Gastrocnemius medialis (tissue), 4 donors: Measurements from ENCODE around the gene ATP10B. TPM values are rescaled to one million over a fixed set of nuclear protein-coding genes. Genes with fewer than 3 reads are reported as not detected.
"Not testable (repeated sequence)": the region's sequence is repeated elsewhere in the genome, so short reads cannot be mapped to it uniquely, and the experiment has no call there.

ENCODE experiments used
- ATAC-seq, 2 donors: fragments of 150-250 bp; one replicate each; pipeline ENCODE4 v1.9.1; 2016
- DNase-seq, 2 donors: peaks; one replicate each; pipeline ENCODE4 v3.0.0-alpha.2; 2019
- H3K27ac ChIP-seq, 4 donors: fragments of 200-600 bp; sonication (generic); 1 replicate in 1 of 4; 2 replicates in 3 of 4; pipeline ENCODE4 v1.5.1; 2016 to 2018; ENCODE audit warnings: mild to moderate bottlenecking in 2 of 4, moderate library complexity in 1 of 4
- H3K27me3 ChIP-seq, 3 donors: fragments of 200-600 bp; sonication (generic) in 2 of 3; 1 replicate in 1 of 3; 2 replicates in 2 of 3; pipeline versions ENCODE4 v1.5.1 to v1.6.0; 2016 to 2019; ENCODE audit warnings: mild to moderate bottlenecking in 1 of 3, moderate library complexity in 1 of 3
- H3K36me3 ChIP-seq, 2 donors: fragments of 200-600 bp; sonication (generic) in 1 of 2; one replicate each; pipeline ENCODE4 v1.5.1; 2017 to 2018
- H3K4me1 ChIP-seq, 2 donors: fragments of 200-600 bp; sonication (generic) in 1 of 2; one replicate each; pipeline ENCODE4 v1.5.1; 2016 to 2017; ENCODE audit warnings: mild to moderate bottlenecking in 2 of 2
- H3K4me3 ChIP-seq, 4 donors: fragments of 200-600 bp; sonication (generic) in 3 of 4; 1 replicate in 1 of 4; 2 replicates in 3 of 4; pipeline ENCODE4 v1.5.1; 2016 to 2019; ENCODE audit warnings: mild to moderate bottlenecking in 2 of 4
- H3K9me3 ChIP-seq, 3 donors: fragments of 200-600 bp; sonication (generic) in 2 of 3; 1 replicate in 1 of 3; 2 replicates in 2 of 3; pipeline ENCODE4 v1.5.1; 2016 to 2019
- POLR2A ChIP-seq, 2 donors: fragments of 450-650 bp; IDR thresholded peaks; one replicate each; pipeline ENCODE4 v1.6.1; 2017; ENCODE audit warnings: antibody characterized with exemption in 2 of 2, mild to moderate bottlenecking in 2 of 2, moderate library complexity in 2 of 2
- in situ Hi-C, 4 donors: fragments of 200-750 bp; cut with MboI; loops; one replicate each; pipeline versions ENCODE4 v1.15.0 to v1.8.0; 2017; ENCODE audit warnings: low sequenced_read_pairs in 4 of 4
- intact Hi-C: fragments of 100-400 bp; cut with DNase I; formaldehyde crosslinking; loops from one replicate; pipeline ENCODE4 v1.15.1; 2023; ENCODE audit warnings: low total_unique reads
- total RNA-seq, 4 donors: library from RNA; depleted of rRNA; stranded (reverse); fragments of >200 nt; gene quantifications; one replicate each; pipeline versions ENCODE4 v1.1.0 to v1.2.3, GENCODE V29; 2016
- TF ChIP-seq, protein P1 (sequence below), 5 experiments: fragments of 450-650 bp in 3 of 5; fragments of 200-600 bp in 2 of 5; sonication (generic) in 2 of 5; IDR thresholded peaks in 4 of 5; conservative IDR thresholded peaks in 1 of 5; 1 replicate in 4 of 5; 2 replicates in 1 of 5; pipeline ENCODE4 v1.5.1; 2016 to 2019; ENCODE audit warnings: antibody characterized with exemption in 5 of 5, mild to moderate bottlenecking in 3 of 5, moderate library complexity in 3 of 5

The ATP10B gene, protein sequence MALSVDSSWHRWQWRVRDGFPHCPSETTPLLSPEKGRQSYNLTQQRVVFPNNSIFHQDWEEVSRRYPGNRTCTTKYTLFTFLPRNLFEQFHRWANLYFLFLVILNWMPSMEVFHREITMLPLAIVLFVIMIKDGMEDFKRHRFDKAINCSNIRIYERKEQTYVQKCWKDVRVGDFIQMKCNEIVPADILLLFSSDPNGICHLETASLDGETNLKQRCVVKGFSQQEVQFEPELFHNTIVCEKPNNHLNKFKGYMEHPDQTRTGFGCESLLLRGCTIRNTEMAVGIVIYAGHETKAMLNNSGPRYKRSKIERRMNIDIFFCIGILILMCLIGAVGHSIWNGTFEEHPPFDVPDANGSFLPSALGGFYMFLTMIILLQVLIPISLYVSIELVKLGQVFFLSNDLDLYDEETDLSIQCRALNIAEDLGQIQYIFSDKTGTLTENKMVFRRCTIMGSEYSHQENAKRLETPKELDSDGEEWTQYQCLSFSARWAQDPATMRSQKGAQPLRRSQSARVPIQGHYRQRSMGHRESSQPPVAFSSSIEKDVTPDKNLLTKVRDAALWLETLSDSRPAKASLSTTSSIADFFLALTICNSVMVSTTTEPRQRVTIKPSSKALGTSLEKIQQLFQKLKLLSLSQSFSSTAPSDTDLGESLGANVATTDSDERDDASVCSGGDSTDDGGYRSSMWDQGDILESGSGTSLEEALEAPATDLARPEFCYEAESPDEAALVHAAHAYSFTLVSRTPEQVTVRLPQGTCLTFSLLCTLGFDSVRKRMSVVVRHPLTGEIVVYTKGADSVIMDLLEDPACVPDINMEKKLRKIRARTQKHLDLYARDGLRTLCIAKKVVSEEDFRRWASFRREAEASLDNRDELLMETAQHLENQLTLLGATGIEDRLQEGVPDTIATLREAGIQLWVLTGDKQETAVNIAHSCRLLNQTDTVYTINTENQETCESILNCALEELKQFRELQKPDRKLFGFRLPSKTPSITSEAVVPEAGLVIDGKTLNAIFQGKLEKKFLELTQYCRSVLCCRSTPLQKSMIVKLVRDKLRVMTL (N-terminal part only)
- under 1 TPM in 1 of 4 donors, not detected in 3; 0.63 TPM for total RNA-seq

DNA sequence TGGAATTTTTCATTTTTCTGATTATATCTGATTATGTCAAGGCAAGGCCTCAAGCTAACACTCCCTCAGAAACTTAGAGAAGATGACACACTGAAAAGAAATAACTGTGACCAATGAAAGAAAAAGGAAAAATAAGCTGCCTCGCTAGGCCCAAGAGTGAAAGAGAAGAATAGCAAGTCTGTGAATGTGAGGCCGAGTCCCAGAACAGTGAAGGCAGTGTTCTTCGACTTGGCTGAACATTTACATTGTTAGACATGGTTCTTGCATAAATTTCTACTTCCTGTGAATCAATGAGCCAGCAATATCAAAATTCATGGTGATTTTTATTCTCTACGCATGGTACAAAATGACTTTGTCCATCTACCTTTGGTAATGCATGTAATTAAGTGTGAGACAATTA, at the start of gene ATP10B:
ATP10B (minus strand) TSS at position 163 of the 400 bp plus-strand sequence. CDS start 164,137 bp downstream, outside the sequence.
- H3K27me3 ChIP-seq: no peaks in the 10 kb centered on the region
- no peak for TF ChIP-seq POLR2A (IDR thresholded peaks at IDR 0.05)
- in situ Hi-C loops (no loop called here), intact Hi-C loops (no loop called here)
- ATAC-seq (no peak), DNase-seq (no peak)
- no peak within 1 kb of the TSS for H3K27ac ChIP-seq
- no peaks in the 10 kb centered on the region for H3K9me3 ChIP-seq
- no peak within 1 kb of the TSS for H3K4me3 ChIP-seq
- no peaks in the 10 kb centered on the region for H3K4me1 ChIP-seq
- H3K36me3 ChIP-seq: no peaks in the 10 kb centered on the region

DNA sequence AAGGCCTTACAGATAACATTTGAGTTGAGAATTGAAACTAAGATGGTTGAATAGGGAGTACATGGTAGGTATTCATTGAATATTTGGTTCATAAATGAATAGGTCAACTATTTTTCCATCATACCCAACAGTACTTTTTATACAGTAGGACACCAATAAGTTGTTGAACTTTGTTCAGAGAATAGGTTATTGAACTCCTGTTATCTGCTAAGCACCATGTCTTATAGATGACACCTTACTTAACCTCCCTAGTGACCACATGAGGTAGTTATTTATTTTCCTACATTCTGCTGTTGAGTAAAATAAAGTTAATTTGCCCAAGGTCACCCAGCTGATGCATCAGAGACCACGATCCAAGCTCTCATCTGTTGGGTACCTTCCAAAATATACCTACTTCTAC, 49.6 kb upstream of the ATP10B start:
- Histone ChIP-seq H3K4me3 (no peak overlapping the region), H3K9me3 (no peaks in the 10 kb centered on the region), H3K27ac (no peak overlapping the region), H3K27me3 (no peaks in the 10 kb centered on the region), H3K36me3 (no peaks in the 10 kb centered on the region), H3K4me1 (no peaks in the 10 kb centered on the region)
- TF ChIP-seq POLR2A (IDR thresholded peaks at IDR 0.05): no peak
- TF ChIP-seq, protein P1, sequence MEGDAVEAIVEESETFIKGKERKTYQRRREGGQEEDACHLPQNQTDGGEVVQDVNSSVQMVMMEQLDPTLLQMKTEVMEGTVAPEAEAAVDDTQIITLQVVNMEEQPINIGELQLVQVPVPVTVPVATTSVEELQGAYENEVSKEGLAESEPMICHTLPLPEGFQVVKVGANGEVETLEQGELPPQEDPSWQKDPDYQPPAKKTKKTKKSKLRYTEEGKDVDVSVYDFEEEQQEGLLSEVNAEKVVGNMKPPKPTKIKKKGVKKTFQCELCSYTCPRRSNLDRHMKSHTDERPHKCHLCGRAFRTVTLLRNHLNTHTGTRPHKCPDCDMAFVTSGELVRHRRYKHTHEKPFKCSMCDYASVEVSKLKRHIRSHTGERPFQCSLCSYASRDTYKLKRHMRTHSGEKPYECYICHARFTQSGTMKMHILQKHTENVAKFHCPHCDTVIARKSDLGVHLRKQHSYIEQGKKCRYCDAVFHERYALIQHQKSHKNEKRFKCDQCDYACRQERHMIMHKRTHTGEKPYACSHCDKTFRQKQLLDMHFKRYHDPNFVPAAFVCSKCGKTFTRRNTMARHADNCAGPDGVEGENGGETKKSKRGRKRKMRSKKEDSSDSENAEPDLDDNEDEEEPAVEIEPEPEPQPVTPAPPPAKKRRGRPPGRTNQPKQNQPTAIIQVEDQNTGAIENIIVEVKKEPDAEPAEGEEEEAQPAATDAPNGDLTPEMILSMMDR (IDR thresholded peaks at IDR 0.05 in 4 of 5, conservative IDR thresholded peaks at IDR 0.05 in 1 of 5): no peak
- no peak for ATAC-seq
- DNase-seq: no peak
- in situ Hi-C loops: no loop called here
- intact Hi-C loops: no loop called here

DNA sequence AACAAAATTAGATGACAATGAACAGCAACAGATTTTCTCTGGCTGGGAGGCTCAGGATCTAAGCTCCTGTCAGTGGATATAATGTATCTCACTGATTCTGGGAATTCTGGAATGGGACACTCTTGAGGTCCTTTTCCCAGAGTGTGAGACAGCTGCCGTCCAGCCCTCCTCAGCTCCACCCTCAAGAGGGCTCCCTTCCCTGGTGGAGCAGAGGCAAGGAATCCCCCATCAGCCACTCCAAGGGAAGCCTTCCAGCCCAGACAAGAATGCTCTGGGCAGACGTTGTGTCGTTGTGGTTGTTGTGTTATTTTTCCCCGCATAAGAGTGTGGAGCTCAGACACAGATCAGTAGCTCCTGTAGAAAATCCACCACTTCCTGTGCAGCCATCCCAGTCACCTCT, 47.7 kb upstream of the ATP10B start:
- H3K4me3 ChIP-seq: no peak overlapping the region
- H3K36me3 ChIP-seq: no peaks in the 10 kb centered on the region
- intact Hi-C loops: no loop called here
- in situ Hi-C loops: no loop called here
- no peak overlapping the region for H3K27ac ChIP-seq
- no peaks in the 10 kb centered on the region for H3K9me3 ChIP-seq
- H3K4me1 ChIP-seq: no peaks in the 10 kb centered on the region
- TF ChIP-seq, protein P1 (IDR thresholded peaks at IDR 0.05 in 4 of 5, conservative IDR thresholded peaks at IDR 0.05 in 1 of 5): no peak
- TF ChIP-seq POLR2A (IDR thresholded peaks at IDR 0.05): no peak
- no peaks in the 10 kb centered on the region for H3K27me3 ChIP-seq
- DNase-seq: no peak
- ATAC-seq: no peak

DNA sequence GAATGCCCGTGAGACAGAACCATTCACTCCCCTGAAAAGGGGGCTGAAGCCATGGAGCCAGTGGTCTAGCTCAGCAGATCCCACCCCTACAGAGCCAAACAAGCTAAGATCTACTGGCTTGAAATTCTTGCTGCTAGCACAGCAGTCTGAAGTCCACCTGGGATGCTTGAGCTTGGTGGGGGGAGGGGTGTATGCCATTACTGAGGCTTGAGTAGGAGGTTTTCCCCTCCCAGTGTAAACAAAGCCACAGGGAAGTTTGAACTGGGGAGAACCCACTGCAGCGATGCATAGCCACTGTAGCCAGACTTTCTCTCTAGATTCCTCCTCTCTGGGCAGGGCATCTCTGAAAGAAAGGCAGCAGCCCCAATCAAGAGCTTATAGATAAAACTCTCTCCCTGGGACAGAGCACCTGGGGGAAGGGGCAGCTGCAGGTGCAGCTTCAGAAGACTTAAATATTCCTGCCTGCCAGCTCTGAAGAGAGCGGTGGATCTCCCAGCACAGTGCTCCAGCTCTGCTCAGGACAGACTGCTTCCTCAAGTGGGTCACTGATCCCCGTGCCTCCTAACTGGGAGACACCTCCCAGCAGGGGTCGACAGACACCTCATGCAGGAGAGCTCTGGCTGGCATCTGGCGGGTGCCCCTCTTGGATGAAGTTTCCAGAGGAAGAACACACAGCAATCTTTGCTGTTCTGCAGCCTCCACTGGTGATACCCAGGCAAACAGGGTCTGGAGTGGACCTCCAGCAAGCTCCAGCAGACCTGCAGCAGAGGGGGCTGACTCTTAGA, 41.4 kb upstream of the ATP10B start:
- H3K4me3 ChIP-seq, intact Hi-C loops, ATAC-seq, in situ Hi-C loops, H3K27ac ChIP-seq, H3K9me3 ChIP-seq, DNase-seq, H3K36me3 ChIP-seq, H3K4me1 ChIP-seq, H3K27me3 ChIP-seq: not testable (repeated sequence)

DNA sequence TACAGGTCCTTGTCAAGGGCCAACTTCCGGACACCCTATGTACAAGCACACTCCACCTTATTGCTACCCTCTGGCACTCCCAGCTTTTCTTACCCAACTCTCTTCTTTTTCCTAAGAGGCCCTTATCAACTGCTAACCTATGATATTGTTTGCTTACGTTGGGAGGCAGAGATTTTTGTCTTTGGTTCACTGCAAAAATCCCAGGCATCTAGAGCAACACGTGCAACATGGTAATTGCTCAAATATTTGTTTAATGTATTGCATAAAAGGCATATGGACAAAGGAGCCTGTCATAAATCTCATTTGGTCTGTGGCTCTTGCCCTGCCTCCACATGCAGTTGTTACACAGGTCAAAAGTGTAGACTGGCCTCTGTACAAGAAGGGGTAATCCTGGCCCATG, 35.8 kb upstream of the ATP10B start:
- Histone ChIP-seq H3K9me3 (no peaks in the 10 kb centered on the region), H3K27ac (no peak overlapping the region), H3K27me3 (no peaks in the 10 kb centered on the region), H3K4me3 (no peak overlapping the region), H3K36me3 (no peaks in the 10 kb centered on the region), H3K4me1 (no peaks in the 10 kb centered on the region)
- ATAC-seq (no peak), DNase-seq (no peak)
- intact Hi-C loops (no loop called here), in situ Hi-C loops (no loop called here)
- TF ChIP-seq, protein P1 (IDR thresholded peaks at IDR 0.05 in 4 of 5, conservative IDR thresholded peaks at IDR 0.05 in 1 of 5): no peak
- TF ChIP-seq POLR2A (IDR thresholded peaks at IDR 0.05): no peak

DNA sequence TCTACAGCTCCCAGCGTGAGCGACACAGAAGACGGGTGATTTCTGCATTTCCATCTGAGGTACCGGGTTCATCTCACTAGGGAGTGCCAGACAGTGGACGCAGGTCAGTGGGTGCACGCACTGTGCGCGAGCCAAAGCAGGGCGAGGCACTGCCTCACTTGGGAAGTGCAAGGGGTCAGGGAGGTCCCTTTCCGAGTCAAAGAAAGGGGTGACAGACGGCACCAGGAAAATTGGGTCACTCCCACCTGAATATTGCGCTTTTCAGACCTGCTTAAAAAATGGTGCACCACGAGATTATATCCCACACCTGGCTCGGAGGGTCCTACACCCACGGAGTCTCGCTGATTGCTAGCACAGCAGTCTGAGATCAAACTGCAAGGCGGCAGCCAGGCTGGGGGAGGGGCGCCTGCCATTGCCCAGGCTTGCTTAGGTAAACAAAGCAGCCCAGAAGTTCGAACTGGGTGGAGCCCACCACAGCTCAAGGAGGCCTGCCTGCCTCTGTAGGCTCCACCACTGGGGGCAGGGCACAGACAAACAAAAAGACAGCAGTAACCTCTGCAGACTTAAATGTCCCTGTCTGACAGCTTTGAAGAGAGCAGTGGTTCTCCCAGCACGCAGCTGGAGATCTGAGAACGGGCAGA, 21.7 kb upstream of the ATP10B start:
- H3K36me3 ChIP-seq, in situ Hi-C loops, H3K4me1 ChIP-seq, DNase-seq, intact Hi-C loops, H3K4me3 ChIP-seq, H3K27me3 ChIP-seq, H3K27ac ChIP-seq, H3K9me3 ChIP-seq, ATAC-seq: not testable (repeated sequence)
